Measurements from ENCODE around the gene DMC1.
"Not testable (repeated sequence)": the region's sequence is repeated elsewhere in the genome, so short reads cannot be mapped to it uniquely, and the experiment has no call there.

GRCh38 chr22:38470179-38470578 lies 99.8 kb downstream of the DMC1 start:
- not testable (repeated sequence) for TF ChIP-seq POLR2A (IDR thresholded peaks at IDR 0.05; ENCODE audit: low read length); GATA1 (IDR thresholded peaks at IDR 0.05; ENCODE audit: low read depth, low read length)

All from erythroblast (primary cell).